Nephron (organoid): ENCODE measurements around the gene AFTPH.
A peak's percentile ranks its signal among the peaks of the same experiment; 100 is the strongest.

Source experiments
- H3K27ac Mint-ChIP-seq, 3 experiments: 2 replicates each; pipeline ENCODE4 v1.8.0; 2020; ENCODE audit warnings: mixed read lengths in 3 of 3, mild to moderate bottlenecking in 2 of 3, moderate library complexity in 1 of 3
- H3K27me3 Mint-ChIP-seq: 2 replicates; pipeline ENCODE4 v1.8.0; 2021; ENCODE audit warnings: low read depth, mild to moderate bottlenecking, moderate library complexity, mixed read lengths
- H3K36me3 Mint-ChIP-seq: 2 replicates; pipeline ENCODE4 v1.8.0; 2020; ENCODE audit warnings: low read depth, mixed read lengths
- H3K4me1 Mint-ChIP-seq: 2 replicates; pipeline ENCODE4 v1.8.0; 2020; ENCODE audit warnings: mixed read lengths
- H3K4me3 Mint-ChIP-seq, 3 experiments: 2 replicates each; pipeline ENCODE4 v1.8.0; 2020; ENCODE audit warnings: mild to moderate bottlenecking in 3 of 3, mixed read lengths in 3 of 3, moderate library complexity in 2 of 3
- H3K9me3 Mint-ChIP-seq: 2 replicates; pipeline ENCODE4 v1.8.0; 2020; ENCODE audit warnings: mixed read lengths
- TF ChIP-seq, protein P1 (sequence below), 3 experiments: fragments of 200-600 bp; sonication (generic); IDR thresholded peaks; one replicate each; pipeline ENCODE4 v1.5.0; 2021; ENCODE audit warnings: antibody characterized with exemption in 3 of 3; ENCODE audit not compliant: unreplicated experiment in 3 of 3

The AFTPH gene

GRCh38 chr2:64523666-64524603, at the start of gene AFTPH:
AFTPH (plus strand) TSS chr2:64524328; CDS start chr2:64551475, 27,147 bp downstream.
- Mint-ChIP-seq H3K27ac (peak within 1 kb of the TSS; percentile 93 to 97 (median 94)), H3K36me3 (no peaks in the 10 kb centered on the region), H3K27me3 (no peaks in the 10 kb centered on the region), H3K4me1 (peaks cover 12% of the 10 kb centered on the region), H3K4me3 (peak within 1 kb of the TSS; percentile 98 to 99 (median 99)), H3K9me3 (no peaks in the 10 kb centered on the region)
- TF ChIP-seq, protein P1, sequence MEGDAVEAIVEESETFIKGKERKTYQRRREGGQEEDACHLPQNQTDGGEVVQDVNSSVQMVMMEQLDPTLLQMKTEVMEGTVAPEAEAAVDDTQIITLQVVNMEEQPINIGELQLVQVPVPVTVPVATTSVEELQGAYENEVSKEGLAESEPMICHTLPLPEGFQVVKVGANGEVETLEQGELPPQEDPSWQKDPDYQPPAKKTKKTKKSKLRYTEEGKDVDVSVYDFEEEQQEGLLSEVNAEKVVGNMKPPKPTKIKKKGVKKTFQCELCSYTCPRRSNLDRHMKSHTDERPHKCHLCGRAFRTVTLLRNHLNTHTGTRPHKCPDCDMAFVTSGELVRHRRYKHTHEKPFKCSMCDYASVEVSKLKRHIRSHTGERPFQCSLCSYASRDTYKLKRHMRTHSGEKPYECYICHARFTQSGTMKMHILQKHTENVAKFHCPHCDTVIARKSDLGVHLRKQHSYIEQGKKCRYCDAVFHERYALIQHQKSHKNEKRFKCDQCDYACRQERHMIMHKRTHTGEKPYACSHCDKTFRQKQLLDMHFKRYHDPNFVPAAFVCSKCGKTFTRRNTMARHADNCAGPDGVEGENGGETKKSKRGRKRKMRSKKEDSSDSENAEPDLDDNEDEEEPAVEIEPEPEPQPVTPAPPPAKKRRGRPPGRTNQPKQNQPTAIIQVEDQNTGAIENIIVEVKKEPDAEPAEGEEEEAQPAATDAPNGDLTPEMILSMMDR (IDR thresholded peaks at IDR 0.05; ENCODE audit: unreplicated experiment in 3 of 3), result no peak

- Mint-ChIP-seq H3K36me3 (no peaks in the 10 kb centered on the region), H3K4me3 (no peak overlapping the region), H3K27me3 (peaks cover 5% of the 10 kb centered on the region), H3K9me3 (no peaks in the 10 kb centered on the region), H3K4me1 (no peaks in the 10 kb centered on the region), H3K27ac (no peak overlapping the region)
- TF ChIP-seq, protein P1 (IDR thresholded peaks at IDR 0.05; ENCODE audit: unreplicated experiment in 3 of 3), result no peak
These were observed 49.5 kb upstream of the AFTPH start for GRCh38 chr2:64474636-64475035.

- TF ChIP-seq, protein P1 (IDR thresholded peaks at IDR 0.05; ENCODE audit: unreplicated experiment in 3 of 3), result no peak
- H3K4me1 Mint-ChIP-seq, result no peaks in the 10 kb centered on the region
- H3K27ac Mint-ChIP-seq, result no peak overlapping the region
- no peaks in the 10 kb centered on the region for H3K9me3 Mint-ChIP-seq
- peaks cover 11% of the 10 kb centered on the region for H3K27me3 Mint-ChIP-seq
- H3K36me3 Mint-ChIP-seq, result no peaks in the 10 kb centered on the region
- H3K4me3 Mint-ChIP-seq, result no peak overlapping the region
These were observed 47.1 kb upstream of the AFTPH start for GRCh38 chr2:64477037-64477436.

DNA sequence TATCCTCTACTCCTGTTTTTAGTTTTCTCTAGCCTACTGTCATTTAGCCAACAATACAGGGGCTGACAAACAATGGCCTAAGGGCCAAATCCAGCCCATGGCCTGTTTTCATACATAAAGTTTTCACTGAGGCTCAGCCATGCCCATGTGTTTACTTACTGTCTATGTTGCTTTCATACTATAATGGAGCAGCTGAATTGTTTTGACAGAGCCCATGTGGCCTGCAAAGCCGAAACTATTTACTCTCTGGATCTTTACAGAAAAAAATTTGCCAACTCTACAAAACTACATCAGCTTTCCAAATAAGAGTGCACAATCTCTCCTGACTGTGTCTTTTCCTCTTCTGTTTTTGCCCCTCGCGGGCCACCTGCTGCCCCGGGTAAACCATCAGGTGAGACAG, 46.1 kb upstream of the AFTPH start:
- TF ChIP-seq, protein P1 (IDR thresholded peaks at IDR 0.05; ENCODE audit: unreplicated experiment in 3 of 3), result no peak
- Mint-ChIP-seq H3K9me3 (no peaks in the 10 kb centered on the region), H3K27me3 (peaks cover 11% of the 10 kb centered on the region), H3K4me3 (no peak overlapping the region), H3K27ac (no peak overlapping the region), H3K4me1 (no peaks in the 10 kb centered on the region), H3K36me3 (no peaks in the 10 kb centered on the region)

- no peak overlapping the region for H3K4me3 Mint-ChIP-seq
- peaks cover 13% of the 10 kb centered on the region for H3K27me3 Mint-ChIP-seq
- TF ChIP-seq, protein P1 (IDR thresholded peaks at IDR 0.05; ENCODE audit: unreplicated experiment in 3 of 3), result no peak
- H3K36me3 Mint-ChIP-seq, result no peaks in the 10 kb centered on the region
- no peaks in the 10 kb centered on the region for H3K9me3 Mint-ChIP-seq
- no peak overlapping the region for H3K27ac Mint-ChIP-seq
- H3K4me1 Mint-ChIP-seq, result no peaks in the 10 kb centered on the region
These were observed 45.5 kb upstream of the AFTPH start for GRCh38 chr2:64478502-64479230.
